PFSK-1 (cell line): ENCODE measurements around the gene AGPAT4.

Source experiments
- FOXP2 ChIP-seq: optimal IDR thresholded peaks from 2 replicates; pipeline ENCODE3; 2011; ENCODE audit warnings: borderline replicate concordance, control low read depth, inconsistent platforms; ENCODE audit not compliant: insufficient read depth; ENCODE audit errors: extremely low read length, extremely low read depth
- POLR2AphosphoS5 ChIP-seq: IDR thresholded peaks from 2 replicates; pipeline ENCODE4 v1.6.1; 2012; ENCODE audit warnings: low read depth, mild to moderate bottlenecking, control low read depth, low read length, moderate library complexity
- REST ChIP-seq, 2 experiments: IDR thresholded peaks; 2 replicates each; pipeline versions ENCODE4 v1.6.1 to v1.8.0; 2011 to 2012; ENCODE audit warnings: low read depth in 2 of 2, low read length in 2 of 2, control low read depth in 1 of 2, inconsistent platforms in 1 of 2, mild to moderate bottlenecking in 1 of 2, moderate library complexity in 1 of 2; ENCODE audit not compliant: insufficient read depth in 1 of 2
- SIN3A ChIP-seq: IDR thresholded peaks from 2 replicates; pipeline ENCODE4 v1.6.1; 2012; ENCODE audit warnings: mild to moderate bottlenecking, low read length, moderate library complexity, borderline replicate concordance; ENCODE audit not compliant: insufficient read depth
- TAF1 ChIP-seq: IDR thresholded peaks from 2 replicates; pipeline ENCODE4 v1.6.1; 2012; ENCODE audit warnings: low read length, control low read depth, borderline replicate concordance; ENCODE audit not compliant: insufficient read depth

- no peak for TF ChIP-seq POLR2AphosphoS5
- TF ChIP-seq SIN3A: no peak
- no peak for TF ChIP-seq REST (IDR thresholded peaks at IDR 0.05; ENCODE audit: insufficient read depth in 1 of 2, low read depth in 2 of 2, low read length in 2 of 2)
- no peak for TF ChIP-seq TAF1
- TF ChIP-seq FOXP2: no peak
Observed at GRCh38 chr6:161242113-161242512, 31.7 kb downstream of the AGPAT4 start.
